DMS53 treated with DMSO at 0.1 percent for 48 hours (cell line): ENCODE measurements around the gene FYB2.

Experiments
- DNase-seq: peaks from one replicate; lab custom pipeline; 2025; ENCODE audit not compliant: unreplicated experiment; lab: John Stamatoyannopoulos, UW

Gene FYB2

DNA sequence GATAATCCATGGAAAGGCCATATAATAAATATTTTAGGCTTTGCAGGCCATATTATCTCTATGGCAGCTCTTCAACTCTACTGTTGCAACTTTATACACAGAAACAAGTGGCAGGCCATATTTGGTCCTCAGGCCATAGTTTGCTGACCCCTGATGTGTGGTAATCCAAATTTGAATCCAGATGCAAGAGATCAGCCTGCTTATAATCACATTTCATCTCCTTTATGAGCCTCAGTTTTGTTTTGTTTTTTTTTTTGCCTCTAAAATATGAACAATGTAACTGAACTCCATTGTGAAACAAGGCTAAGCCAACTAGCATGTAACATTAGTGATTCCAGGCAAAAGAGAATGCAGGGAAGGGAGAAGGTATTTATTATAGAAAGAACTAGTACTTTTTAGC lies 92.5 kb downstream of the FYB2 start:
- DNase-seq = no peak

DNA sequence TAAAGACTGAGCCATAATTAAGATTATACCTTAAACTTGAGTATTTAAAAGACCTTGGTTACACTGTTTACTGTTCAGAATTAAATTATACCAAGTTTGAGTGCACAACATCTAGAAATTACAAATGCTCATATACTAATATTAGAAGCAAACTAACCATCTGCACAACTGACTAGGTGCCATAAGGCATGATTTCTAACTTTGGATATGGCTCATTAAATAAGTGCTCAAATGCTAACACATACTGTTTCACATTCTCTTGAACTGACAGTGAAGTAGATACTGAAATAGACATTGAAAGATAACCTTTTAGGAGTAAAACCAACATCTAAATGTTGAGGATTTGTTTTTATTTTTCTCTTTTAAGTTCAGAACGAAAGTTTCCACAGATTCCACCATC lies 100.0 kb downstream of the FYB2 start:
- no peak for DNase-seq

DNA sequence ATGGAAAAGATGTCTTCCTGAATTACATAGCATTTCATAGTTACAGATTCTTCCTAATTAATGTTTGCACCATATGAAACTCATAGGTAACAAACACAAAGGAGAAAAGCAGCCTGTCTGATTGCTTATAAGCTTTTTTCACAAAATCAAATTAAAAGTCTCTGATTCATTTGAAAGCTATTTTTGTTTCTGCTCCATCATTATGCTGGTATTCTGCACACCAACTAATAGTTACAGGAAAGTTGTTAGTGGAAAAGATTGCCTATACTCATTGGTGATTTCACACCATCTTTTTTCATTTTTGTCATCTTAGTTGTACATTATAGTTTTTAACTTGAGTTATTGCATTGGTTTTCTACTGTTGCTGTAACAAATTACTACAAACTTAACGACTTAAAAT lies 104.0 kb downstream of the FYB2 start:
- DNase-seq = no peak

DNA sequence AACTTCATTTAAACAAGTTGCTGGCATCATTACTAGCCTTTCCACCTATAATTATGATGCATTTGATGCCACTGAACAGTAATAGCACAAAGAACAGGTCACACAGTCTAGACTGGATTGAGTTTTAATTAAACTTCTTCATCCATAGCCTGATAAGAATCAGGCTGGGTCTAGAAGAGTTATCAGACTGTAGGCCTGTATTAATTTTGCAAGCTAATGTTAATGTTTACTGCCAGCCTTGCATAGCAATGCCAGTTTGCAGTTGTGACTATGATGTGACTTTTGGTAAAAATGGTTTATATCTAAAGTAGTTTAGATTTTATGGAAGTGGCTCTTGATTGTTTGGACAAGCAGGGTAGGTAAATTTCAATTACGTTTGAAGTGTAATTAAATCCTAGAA lies 106.1 kb downstream of the FYB2 start:
- DNase-seq = no peak

DNA sequence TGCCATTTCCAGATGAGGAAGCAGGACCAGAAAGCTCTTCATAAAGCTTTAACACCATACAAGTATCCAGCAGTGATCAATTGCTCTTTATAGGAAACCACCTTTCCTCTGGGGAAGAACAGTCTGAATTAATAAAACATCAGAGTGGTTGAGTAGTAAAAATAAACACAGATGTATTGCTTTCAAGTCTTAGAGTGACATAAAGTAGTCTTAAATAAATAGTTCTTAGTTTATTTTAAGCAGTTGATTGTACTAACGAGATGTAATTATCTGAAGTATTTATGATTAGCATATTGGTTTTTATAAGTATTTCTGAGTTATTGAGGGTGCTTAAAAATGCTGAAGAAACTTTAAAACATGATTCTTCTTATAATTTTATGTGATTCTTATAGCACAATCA lies 107.1 kb downstream of the FYB2 start:
- no peak for DNase-seq

DNA sequence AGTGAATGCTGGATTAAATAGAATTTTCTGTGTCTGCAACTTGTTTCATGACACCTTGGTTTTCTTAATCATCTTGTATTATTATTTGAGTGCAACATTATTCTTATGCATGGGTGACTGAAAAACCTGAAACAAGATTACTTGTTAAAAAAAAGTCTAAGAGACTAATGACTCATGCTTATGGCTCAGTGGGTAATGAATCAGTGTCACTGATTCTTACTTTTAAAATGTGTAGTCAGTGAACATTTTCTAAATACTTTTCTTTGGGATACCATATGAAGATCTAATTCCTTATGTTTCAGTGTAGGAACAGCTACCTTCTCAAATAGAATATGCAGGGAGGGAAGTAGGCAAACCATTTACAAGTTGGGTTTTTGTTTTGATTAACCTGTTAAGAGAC lies 108.6 kb downstream of the FYB2 start:
- DNase-seq = no peak

DNA sequence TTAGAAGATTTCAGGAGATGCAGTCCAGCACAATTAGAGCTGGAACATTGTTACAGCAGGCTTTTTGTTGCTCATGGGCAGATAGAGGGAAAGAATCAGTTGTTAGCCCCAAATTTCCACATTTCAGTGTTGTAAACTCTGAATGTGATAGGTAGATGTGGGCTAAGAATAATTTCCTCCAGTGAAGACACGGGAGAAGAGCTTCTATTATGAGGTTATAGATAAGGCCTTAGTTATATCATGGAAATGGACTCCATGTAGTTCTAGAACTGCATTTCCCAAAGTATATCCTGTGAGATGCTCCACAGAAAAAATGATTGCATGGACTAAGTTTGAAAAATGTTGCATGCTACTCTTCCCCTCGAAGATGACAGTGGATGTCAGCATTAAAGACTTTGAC lies 109.2 kb downstream of the FYB2 start:
- no peak for DNase-seq

DNA sequence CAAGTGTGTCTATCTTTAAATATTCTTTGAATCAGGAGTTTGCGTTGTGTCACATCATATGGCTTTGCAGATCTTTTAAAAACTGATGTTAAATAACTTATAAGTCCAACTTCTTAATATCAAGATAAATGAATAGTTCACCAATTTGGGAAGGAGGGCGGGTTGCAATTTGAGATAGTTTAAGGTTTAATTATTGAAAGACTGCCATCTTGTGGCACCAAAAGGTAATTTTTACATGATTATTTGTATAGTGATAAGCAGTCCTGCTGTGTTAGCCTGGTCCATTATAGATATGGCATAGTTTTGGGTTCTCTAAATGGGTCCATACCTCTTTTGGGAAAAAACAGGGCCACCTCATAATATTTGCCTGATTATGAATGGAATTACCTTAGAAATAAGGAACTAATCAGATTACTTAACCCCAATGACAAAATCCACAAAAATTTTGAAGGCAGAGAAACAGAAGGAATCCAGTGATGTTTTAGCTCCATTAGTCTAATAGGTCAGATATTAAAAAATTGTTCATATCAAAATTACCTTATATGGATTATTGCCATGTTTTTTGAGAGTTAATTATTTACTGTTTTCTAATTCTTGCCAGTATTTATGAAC lies 109.8 kb downstream of the FYB2 start:
- peak; percentile 86 for DNase-seq

DNA sequence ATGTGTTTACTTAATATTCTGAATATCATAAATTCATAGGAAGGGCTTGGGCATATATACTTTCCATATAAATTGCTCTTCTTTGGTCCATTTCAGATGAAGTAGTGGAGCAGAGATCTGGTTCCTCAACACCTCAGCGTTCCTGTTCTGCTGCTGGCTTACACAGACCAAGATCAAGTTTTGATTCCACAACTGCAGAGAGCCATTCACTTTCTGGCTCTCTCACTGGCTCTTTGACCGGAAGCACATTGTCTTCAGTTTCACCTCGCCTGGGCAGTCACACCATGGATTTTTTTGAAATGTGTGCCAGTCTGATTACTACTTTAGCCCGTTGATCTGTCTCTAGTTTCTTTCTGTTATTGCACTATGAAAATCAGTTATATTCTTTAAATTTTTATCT lies 111.8 kb downstream of the FYB2 start:
- DNase-seq = no peak

DNA sequence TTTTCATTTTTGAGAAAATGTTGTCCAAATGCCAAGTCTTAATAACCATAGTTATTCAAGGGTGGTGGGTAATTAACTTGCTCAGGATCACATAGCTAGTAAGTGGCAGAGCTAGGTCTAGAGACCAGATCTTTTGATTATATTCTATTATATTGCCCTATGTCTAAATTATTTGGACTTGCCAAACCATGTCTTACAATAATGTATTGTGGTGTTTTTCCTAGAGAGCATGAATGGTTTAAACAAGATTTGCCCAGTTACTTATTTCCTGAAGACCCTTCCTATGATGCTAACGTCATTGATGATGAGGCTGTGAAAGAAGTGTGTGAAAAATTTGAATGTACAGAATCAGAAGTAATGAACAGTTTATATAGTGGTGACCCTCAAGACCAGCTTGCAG lies 115.5 kb downstream of the FYB2 start:
- no peak for DNase-seq

DNA sequence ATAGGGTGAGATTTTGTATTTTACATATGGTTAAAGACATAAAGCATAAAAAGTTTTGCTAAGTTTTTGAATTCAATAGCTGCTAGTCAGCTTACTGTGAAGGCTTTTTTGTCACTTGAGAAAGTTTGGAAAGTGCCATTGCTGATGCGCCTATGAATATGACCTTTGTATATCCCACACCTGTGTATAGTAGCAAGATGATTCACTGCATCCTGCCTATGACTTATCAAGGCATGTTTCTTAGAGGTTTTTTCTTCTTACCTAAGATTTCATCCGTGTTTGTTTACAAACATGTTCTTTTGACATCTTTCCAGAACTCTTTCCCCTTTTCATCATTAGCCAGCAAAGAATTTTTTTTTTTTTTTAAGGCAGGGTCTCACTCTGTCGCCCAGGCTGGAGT lies 122.5 kb downstream of the FYB2 start:
- DNase-seq = no peak

DNA sequence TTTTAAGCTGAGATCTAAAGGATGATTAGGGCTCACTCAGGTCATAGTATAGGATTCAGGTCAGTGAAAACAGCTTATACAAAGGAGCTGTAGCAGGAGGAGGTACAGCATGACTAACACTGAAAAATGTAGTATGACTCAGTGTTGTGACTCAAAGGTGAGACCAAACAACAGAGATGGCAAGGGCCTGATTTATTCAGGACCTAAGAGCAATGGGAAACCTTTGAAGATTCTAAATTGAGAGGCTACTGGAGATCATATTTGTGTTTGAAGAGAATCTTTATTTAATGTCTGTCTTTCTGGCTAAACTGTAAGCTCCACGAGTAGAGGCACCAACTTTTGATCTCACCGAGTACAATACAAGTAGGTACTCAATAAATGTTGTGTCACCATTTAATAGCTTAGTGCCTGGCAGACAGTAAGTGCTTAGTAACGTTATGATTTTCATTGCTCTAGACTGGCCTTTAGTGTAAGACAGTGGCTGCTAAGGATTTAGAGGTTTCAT lies 130.6 kb downstream of the FYB2 start:
- DNase-seq = peak; percentile 99

DNA sequence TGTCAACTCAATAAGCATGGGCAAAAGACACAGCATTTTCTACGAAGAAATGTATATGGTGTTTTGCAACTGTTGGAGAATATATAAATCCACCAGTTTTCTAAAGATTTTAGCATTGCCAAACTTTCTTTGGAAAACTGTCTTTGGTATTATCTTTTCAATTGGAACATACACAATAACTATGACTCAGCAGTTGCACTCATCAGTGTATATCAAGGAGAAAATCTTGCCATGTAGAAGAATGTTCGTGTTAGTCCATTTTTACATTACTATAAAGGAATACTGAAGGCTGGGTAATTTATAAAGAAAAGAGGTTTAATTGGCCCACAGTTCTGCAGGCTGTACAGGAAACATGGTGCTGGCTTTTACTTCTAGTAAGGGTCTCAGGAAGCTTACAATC lies 133.0 kb downstream of the FYB2 start:
- peak; percentile 55 for DNase-seq

DNA sequence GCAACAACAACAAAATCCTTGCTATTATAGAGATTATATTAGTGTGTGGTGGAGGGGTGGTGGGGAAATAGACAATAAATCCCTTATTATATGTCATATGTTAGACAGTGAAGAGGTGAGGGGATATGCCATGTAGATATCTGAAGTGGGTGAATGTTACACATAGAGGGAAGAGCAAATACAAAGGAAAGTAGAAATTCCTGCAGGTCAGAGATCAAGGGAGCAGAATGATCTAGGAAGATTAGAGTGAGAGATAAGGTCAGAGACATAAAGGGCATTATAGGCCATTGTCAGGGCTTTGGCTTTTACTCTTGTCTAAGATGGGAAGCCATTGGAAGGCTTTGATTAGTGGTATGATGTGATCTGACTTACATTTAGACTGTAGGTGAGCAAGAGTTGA lies 135.6 kb downstream of the FYB2 start:
- no peak for DNase-seq

DNA sequence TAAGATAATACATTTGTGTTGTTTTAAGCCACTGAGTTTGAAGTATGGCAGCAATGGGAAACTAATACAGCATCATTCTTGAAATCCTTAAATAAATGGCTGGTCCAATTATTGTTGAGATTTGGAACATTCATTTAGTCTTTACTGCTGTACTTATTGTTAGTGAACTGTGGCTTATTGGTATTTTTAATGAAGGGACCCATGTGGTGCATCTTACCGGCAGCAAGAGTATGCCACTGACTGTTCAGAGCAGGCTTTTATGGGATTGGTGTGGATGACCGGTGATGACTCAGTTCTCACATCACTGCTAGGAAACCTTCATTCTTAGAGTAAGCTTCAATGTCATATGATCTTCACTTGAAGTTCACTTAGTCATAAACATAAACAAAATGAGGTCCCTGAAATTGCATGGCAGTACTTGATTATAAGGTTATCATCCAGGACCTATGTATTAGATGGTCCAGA lies 142.6 kb downstream of the FYB2 start:
- peak; percentile 86 for DNase-seq

DNA sequence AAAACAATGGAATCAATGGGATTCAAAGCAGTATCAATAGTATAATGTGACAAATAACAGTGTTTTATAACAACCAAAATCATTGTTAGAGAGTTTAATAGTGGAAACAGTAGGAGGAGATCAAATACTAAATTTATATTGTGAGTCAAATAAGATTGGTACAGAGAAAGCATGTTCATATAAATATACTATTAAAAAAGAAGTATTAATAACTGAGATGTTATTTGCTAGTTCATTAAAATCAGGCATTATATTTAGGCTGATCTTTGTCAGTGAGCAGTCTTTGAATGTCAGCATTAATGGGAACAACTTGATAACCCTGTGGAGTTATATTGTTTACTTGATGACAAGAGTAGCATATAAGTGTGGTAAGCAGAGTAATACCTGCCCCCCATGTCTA lies 143.4 kb downstream of the FYB2 start:
- no peak for DNase-seq

DNA sequence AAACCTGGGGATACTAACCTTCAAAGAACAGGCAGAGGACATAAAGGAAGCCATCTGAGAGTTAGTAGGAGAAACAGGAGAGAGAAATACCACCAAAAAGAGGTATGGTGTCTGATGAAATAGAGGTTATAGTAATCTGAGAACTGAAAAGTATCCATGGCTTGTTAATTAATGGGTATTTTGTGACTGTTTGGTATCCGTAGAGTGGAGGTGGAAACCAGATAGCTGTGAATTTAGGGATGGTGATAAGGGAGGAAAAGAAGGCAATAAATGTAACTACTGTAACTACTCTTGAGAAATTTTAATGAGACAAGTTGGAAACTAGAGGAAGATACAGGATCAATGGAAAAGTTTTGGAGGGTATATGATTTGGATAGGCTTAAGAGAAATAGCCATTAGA lies 146.6 kb downstream of the FYB2 start:
- no peak for DNase-seq

DNA sequence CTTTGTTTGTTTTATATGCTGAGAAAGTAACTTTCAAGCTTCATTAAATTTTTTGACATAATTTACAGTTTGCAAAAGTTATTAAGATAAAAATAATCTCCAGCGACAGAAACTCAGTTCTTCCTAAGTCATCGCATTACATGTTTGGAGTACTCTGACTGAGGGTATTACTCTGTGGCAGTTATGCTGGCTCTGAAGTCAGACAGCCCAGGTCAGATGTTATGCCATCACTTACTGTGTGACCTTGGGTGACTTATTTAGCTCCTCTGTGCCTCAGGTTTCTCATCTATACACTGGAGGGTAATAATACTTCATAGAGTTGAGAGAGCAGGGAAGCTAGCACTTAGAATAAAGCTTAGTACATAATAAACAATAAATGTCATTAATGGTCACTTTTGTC lies 147.7 kb downstream of the FYB2 start:
- no peak for DNase-seq

DNA sequence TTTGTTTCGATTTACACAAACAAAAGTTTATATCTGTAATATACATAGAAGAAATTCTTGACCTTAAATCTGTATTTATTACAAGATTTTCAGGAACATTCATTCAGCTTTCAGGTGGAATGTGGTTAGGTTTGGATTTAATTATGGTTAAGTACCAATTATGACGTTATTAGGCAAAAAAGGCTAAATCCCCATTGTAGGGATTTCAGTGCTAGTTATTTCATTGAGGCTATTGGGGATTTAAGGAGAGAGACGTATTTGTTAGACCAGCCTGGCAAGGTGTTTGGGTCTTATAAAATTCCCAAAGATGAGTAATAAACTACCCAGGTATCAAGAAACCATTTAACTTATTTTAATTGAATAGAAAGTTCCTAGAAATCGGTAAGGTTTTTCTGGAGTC lies 148.1 kb downstream of the FYB2 start:
- DNase-seq = no peak

DNA sequence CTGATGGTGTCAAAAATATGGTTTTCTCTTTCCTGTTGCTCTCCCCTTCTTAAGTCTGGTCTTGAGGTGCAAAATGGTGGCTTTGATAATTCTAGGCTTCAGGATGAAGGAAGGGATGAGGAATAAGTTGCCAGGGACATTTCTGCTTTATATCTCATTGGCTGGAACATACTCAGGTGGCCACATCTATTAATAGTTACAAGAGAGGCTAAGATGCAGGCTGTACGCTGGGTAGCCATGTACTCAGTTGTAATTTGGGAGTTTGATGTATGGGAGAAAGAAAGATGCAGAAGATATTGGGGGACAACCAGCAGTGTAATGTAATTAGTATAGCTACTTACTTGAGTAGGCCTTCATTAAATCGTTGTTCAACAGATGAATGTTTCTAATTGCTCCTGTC lies 148.9 kb downstream of the FYB2 start:
- DNase-seq = no peak
